Adrenal gland (tissue), 5 donors: ENCODE results near the gene MTG2.

Experiments
- CTCF ChIP-seq, 6 experiments: fragments of 450-650 bp in 4 of 6; fragments of 200-600 bp in 2 of 6; sonication (generic) in 1 of 6; IDR thresholded peaks; 1 replicate in 5 of 6; 2 replicates in 1 of 6; pipeline versions ENCODE4 v1.5.1 to v1.8.0; 2016 to 2021; ENCODE audit warnings: antibody characterized with exemption in 6 of 6, mild to moderate bottlenecking in 2 of 6, moderate library complexity in 1 of 6
- POLR2A ChIP-seq, 2 donors: fragments of 450-650 bp; IDR thresholded peaks; one replicate each; pipeline ENCODE4 v1.6.1; 2017; ENCODE audit warnings: antibody characterized with exemption in 2 of 2, mild to moderate bottlenecking in 2 of 2, moderate library complexity in 1 of 2
- donor health status: DM: no; HTN: no; CAD: no.

- TF ChIP-seq CTCF (IDR thresholded peaks at IDR 0.05) (no peak), POLR2A (IDR thresholded peaks at IDR 0.05) (no peak)
Observed at GRCh38 chr20:62133864-62134263, 49.0 kb upstream of the MTG2 start.
